Measurements from ENCODE around the gene WDR59.
"Not testable (repeated sequence)": the region's sequence is repeated elsewhere in the genome, so short reads cannot be mapped to it uniquely, and the experiment has no call there.

Gene WDR59

DNA sequence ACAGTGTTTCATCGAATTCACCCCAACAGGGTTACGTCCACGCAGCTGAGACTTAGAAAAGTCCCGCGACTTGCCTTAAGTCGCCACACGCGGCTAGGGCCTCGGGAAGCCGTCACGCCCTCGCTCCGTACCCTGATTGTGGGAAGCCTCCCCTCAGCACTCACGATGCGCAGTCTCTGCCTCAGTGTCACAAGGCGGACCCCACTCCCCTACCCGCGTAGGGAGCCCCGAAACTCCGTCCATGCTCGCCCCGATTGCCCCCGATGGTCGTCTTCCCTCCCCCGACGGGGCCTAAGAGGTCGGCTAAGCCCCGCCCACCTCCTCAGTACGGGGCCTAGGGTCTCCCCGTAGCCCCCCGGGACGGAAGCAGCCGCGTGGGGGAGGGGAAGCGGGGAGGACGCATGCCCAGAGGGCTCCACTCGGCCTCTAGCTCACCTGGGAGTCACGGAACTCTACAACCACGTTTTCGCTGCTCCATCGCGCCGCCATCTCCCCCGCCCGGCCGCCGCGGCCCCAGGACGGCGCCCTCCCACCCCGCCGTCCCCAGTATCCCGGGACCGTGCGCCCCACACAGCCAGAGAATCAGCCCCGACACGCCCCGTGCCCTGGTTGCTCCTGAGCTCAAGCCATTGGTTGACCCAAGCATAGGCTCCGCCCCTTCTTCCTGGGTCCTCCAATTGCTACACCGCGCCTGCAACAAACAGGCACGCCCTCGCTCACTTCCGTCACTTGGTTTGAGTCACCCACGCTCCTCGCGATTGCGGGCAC is at the start of gene WDR59:
Gene WDR59 (minus strand): TSS at position 595 of the 768 bp plus-strand sequence. CDS start 106 bp downstream, at position 489.
- peak; percentile 93 for DNase-seq

DNA sequence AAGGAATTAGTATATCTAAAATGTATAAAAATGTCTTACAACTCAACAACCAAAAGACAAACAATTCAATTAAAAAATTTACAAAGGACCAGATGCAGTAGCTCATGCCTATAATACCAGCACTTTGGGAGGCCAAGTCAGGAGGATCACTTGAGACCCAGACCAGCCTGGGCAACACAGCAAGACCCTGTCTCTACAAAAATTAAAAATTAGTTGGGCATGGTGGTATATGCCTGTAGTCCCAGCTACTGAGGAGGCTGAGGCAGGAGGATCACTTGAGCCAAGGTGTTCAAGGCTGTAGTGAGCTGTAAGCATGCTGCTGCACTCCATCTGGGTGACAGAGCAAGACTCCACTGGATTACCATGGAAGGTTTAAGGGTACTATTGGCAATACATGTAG is 47.7 kb upstream of the WDR59 start:
- no peak for DNase-seq

DNA sequence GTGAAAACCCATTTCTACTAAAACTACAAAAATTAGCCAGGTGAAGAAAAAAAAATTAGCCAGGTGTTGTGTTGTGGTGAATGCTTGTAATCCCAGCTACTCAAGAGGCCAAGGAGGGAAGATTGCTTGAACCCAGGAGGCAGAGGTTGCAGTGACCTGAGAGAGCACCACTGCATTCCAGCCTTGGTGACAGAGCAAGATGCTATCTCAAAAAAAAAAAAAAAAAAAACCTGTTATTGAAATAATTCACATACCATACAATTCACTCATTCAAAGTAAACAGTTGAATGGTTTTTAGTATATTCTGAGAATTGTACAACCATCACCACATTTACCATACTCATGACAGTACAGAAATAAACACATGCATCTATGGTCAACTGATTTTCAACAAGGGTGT is 44.9 kb upstream of the WDR59 start:
- DNase-seq: no peak

DNA sequence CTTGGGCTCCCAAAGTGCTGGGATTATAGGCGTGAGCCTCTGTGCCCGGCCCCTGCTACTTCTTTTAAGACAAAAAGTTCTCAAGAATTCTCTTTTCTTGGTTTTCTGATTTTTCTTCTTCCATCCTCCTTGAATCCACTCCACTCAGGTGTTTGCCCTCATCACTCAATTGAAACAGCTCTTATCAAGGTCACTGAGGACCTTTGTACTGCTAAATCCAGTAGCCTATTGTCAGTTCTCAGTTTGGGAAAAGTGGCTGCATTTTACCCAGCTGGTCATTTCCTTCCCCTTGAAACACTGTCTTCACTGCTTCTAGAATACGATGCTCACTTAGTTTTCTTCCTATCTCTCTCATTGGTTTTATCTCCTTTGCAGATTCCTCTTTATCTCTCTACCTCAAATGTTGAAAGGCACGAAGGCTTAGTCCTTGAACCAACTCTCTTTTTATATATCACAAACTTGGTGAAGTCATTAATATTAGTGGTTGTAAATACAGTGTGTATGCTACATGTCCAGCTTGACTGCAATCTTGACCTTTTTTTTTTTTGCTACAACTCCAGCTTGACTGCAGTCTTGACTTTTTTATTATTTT is 43.7 kb upstream of the WDR59 start:
- no peak for DNase-seq

DNA sequence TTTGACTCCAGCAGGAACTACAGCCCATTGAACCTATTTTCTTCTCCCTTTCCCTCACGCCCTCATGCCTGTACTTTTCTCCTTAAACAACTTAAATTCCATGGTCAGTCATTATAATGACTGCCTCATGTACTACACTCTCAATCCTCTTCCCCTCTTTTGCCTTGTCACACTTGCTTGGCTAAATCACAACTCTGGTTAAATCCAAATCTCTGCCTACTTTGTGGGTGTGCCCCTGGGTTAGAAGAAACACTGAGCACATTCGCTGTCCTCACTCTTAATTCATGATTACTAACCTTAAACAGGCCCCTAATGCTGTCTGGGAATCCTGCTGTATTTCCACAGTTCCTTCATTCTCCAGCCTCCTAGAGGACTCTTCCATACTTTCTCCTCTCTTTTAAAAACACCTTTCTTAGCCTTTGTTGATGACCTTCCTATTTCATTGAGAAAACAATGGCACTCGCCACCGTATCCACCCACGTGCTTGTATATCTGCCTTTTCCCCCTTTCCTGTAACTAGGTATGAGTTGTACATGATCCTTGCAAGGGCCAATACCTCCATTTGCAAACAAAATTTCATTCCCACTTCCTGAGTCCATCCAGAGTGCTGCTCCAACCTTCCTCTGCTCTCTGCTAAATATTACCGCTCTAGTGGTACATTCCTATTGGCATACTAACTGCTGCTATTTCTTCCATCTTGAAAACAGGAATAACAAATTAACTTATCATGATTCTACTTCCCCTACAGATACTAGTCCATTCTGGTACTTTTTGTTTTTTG is 42.8 kb upstream of the WDR59 start:
- DNase-seq: no peak

DNA sequence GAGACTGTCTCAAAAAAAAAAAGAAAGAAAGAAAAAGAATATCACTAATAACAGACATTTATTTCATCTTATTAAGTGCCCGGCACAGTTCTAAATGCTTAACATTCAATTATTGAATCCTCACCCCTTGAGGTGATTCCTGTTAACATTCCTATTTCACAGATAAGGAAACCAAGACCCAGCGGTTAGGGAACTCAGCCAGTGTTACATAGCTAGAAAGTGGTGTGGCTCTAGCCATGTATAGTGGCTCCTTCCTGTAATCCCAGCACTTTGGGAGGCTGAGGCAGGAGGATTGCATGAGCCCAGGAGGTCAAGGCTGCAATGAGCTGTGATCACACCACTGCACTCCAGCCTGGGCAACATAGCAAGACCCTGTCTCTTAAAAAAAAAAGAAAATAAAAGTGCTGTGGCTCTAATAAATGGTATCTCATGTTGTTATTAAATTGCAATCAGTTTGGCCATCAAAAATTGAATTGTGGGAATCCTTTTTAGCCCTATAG is 42.0 kb upstream of the WDR59 start:
- no peak for DNase-seq

- DNase-seq: not testable (repeated sequence)
Measured at GRCh38 chr16:75026239-75026891, 41.4 kb upstream of the WDR59 start.

GRCh38 chr16:75025761-75026160 is 40.8 kb upstream of the WDR59 start:
- no peak for DNase-seq

- DNase-seq: no peak
Measured at GRCh38 chr16:75024594-75024993, 39.7 kb upstream of the WDR59 start.

DNA sequence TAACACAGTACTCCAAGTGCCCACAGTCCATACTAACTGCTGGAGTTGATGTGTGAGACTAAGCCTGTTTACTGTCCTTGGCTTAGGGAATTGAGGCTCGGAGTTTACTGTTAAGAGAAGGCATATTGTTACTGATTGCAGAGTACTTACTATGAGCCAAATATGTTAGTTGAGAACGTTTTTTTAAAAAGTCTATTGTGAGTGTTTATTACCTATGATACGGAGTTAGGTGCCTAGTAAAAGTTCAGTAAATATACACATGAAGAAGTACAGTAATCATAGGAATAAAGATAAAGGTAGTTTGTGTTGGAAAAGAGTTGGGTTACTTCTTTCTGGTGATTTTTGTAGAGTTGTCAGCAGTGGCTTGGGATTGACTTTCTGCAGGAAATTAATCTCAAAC is 39.3 kb upstream of the WDR59 start:
- DNase-seq: no peak

DNA sequence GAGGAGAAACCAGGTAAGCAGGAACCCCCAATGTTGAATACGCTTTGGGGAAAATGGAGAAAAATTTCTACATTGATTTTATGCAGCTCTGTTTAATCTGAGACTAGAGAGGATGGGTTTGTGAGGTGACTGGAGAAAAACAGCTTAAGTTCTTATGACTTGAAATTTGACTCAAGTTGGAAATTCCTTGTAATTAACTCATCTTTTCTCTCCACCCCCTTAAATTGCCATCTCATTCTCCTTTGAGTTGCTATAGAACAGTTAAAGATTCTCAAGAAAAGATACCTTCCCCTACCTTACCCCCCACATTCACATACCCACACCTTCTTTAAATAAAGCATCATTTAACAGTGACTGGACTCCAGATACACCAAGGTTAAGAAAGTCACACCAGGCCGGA is 38.1 kb upstream of the WDR59 start:
- DNase-seq: no peak

DNA sequence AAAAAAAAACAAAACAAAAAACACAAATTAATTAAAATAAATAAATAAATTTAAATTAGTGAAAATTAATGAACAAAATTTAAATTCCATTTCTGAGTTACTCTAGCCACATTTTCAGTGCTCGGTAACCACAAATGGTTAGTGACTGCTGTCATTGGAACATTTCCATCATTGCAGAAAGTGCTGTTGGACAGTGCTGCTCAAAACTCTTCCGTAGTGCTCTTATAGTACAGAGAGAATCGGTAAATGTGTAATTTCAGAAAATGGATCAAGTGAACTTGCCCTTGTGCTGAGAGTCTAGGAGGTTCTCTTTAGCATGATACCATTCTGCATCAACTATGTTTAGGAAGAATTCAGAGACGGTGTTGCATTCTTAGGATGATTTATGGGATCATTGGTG is 37.6 kb upstream of the WDR59 start:
- no peak for DNase-seq

DNA sequence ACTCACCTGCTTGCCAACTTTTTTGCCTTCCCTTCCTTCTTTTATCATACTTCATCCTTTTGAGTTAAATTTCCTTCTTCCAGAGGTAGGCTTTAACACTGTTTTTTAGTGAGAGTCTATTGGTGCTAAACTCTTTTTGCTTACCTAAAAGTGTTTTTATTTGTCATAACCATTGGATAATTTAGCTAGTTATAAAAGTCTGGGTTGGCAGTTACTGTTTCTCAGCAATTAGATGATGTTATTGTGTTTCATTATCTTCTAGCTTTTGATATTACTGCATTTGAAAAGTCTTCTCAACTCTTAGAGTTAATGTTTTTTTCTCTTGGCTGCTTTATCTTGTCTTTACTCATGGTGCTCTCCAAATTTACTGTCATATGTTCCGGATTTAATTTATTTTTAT is 36.5 kb upstream of the WDR59 start:
- no peak for DNase-seq

DNA sequence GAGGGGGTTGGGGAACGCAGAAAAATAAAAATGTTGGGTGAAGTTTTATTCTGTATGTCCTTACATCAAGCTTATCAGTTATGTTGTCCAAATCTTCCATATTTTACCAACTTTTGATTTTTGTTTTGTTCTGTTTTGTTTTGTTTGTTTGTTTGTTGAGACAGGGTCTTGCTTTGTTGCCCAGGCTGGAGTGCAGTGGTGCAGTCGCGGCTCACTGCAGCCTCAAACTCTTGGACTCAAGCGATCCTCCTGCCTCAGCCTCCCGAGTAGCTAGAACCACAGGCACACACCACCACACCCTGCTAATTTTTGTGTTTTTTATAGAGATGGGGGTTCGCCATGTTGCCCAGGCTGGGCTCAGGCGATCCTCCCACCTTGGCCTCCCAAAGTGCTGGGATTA is 34.7 kb upstream of the WDR59 start:
- DNase-seq: no peak

DNA sequence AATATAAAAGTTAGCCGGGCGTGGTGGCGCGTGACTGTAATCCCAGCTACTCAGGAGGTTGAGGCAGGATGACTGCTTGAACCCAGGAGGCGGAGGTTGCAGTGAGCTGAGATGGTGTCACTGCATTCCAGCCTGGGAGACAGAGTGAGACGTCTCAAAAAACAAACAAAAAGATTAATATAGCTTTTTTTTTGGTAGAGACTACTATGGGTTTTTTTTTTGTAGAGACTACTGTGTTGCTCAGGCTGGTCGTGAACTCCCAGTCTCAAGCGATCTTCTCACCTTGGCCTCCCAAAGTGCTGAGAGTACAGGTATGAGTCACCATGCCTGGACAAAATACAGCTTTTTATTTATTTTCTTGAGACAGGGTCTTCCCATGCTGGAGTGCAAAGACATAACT is 34.1 kb upstream of the WDR59 start:
- DNase-seq: no peak

DNA sequence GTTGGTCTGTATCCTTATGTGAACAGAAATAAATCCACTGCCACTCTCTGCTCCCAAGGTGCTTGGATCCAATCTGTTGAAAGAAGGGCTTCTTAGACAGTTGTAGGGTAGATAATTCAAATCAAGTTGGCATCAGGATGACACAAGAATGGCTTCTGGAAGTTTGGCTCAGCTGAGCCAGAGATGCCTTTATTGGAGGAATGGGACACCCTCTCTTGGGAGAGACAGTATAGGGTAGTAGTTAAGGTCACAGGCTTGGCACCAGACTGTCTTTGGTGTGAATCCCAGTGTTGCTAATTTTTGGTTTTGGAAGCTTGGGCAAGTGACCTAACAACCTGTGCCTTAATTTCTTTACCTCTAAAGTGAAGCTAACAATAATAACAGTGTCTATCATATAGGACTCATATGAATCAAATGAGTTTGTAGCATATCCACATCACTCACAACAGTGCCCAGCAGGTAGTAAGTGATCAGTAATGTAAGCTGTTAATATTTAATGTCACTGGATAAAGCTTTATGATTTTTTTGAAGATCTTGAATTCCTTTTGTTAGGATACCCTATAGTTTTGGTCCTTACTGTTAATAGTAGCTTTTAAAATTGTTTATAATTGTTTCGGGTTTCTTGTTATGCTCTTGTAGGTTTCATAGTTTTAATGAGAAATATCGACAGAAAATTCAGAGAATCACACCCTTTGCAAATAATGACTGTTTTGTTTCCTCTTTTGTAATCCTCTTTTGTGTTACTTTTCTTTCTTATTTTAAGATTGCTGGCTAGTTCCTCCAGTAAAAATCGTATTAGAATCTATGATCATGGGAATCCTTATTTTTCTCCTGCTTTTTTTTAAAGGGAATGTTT is 33.0 kb upstream of the WDR59 start:
- no peak for DNase-seq

DNA sequence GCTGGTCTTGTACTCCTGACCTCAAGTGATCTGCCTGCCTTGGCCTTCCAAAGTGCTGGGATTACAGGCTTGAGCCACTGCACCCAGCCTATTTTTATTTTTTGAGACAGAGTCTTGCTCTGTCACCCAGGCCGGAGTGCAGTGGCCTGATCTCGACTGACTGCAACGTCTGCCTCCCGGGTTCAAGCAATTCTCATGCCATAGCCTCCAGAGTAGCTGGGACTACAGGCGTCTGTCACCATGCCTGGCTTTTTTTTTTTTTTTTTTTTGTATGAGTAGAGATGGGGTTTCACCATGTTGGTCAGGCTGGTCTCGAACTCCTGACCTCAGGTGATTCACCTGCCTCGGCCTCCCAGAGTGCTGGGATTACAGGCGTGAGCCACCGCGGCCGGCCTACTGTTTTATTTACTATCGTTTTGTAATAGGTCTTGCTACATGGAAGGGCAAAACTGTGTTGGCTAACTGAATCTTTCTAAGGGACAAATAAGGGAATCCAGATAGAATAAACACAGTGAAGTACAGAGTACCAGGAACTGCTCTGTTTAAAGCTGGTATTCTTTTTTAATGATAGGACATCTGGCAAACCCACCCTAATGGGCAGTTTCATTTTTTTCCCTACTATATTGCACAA is 31.6 kb upstream of the WDR59 start:
- not testable (repeated sequence) for DNase-seq

DNA sequence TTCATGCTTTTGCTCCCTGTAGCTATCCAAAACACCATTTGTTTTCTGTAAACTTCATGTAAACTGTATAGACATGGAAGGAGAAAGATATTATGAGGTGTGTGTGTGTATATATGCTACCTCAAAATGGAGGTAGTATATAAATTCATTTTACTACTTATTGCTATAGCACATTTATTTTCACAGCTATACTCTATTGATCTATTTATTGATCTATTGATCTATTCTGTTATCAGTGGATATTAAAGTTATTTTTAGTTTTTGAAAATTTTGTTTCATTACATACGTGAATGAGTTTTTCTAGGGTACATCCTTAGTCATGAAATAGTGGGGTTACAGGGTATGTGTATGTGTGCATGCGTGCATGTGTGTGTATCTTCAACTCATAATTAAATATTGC is 29.4 kb upstream of the WDR59 start:
- no peak for DNase-seq

GRCh38 chr16:75013123-75013522 is 28.2 kb upstream of the WDR59 start:
- DNase-seq: not testable (repeated sequence)

DNA sequence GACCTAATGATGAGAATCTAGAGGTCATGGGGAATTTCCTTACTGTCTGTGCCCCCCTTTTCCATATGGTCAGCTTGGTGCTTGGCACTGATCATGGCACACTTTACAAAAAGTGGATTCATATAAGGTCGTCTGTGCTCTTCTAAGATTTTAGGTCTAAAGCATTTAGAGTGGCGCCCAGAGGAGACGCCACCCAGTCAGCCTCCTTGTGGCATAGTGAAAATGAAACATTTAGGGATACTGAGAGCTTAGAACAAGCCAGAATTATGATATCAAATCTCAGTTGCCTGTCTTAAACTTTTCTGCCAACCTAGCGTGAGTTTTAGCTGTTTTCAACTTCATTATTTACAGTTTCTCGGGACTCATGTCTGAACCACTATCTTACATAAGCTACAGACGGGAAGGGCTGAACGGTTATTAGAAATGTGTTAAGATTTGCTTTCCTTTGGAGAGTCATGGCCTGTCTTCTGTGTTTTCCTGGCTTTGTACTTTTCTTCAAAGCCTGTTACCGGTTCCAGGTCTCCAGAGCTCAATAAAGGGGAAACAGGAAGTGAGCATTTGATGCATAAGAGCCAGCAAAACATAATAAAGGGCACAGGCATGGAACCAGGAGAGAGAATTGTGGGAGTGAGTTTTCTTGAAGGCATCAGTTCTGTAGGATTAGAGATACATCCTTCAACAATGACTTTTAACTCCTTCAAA is 27.6 kb upstream of the WDR59 start:
- no peak for DNase-seq

DNA sequence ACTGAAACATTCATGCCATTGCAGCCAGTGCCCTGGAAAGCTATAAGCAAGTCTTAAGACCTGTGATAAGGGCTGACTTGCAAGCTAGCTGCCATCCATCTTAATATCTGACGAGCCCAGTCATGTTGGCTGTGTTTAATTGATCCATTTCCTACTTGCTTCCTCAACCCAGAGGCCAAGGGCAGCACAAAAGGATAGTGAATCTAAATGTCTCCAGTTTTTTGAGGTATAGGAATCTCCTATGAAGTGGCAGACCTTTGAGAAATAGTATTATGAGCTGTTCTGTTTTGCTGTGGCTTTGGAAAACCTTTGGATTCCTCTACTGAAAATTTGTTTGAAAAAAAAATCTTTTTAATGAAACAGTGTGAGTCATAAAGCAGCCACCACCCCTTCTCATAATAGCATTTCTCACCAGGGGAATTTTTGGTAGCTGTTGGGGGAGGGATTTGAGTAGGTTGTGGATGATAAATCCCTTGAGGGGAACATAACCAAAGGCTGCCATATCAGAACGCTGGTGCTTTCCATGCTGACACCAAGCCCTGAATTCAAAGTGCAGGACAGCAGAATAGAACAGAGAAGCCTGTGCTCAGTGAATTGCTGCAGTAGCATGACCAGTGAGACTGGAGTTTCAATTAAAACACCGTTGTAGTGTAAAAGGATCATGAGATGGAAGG is 26.8 kb upstream of the WDR59 start:
- DNase-seq: no peak
